HCT116 (cell line): ENCODE data around the gene DISP2. TPM values are rescaled to one million over a fixed set of nuclear protein-coding genes. Genes with fewer than 3 reads are reported as not detected.

ENCODE experiments used
- ATAC-seq: fragments of 200-7000 bp; cut with Tn5 transposase; 2 replicates; pipeline ENCODE4 v1.9.1; 2020; ENCODE audit warnings: mild to moderate bottlenecking, moderate library complexity
- BruUV-seq: library from RNA; stranded (reverse); fragments of 400-500 nt; replicated peaks from 2 replicates; lab custom pipeline; 2021; lab: Mats Ljungman, UMichigan
- CTCF ChIA-PET: fragments of 300-600 bp; sonication (Branson Sonifier 250); formaldehyde crosslinking; loops from one replicate; lab custom pipeline; 2021; ENCODE audit warnings: antibody characterized with exemption; lab: Charles Lee
- POLR2A ChIA-PET: fragments of 300-600, 350-600 bp; sonication (Branson Sonifier 250); formaldehyde crosslinking; loops from one replicate; lab custom pipeline; 2021; ENCODE audit warnings: antibody characterized with exemption; lab: Charles Lee
- RAD21 ChIA-PET, 2 experiments: fragments of 300-600 bp; sonication (Branson Sonifier 250); formaldehyde crosslinking; loops; one replicate each; lab custom pipeline; 2023; ENCODE audit warnings: low total read pairs in 2 of 2; ENCODE audit not compliant: uncharacterized antibody in 2 of 2, unreplicated experiment in 2 of 2, low non-redundant PET in 1 of 2; lab: Charles Lee
- DNase-seq: peaks from one replicate; pipeline ENCODE4 v3.0.0-alpha.2; 2010; ENCODE audit warnings: low read depth, low spot score
- H2AFZ ChIP-seq: fragments of 200-600 bp; shearing (Covaris generic), sonication (generic); 2 replicates; pipeline ENCODE4 v1.6.1; 2017; ENCODE audit warnings: low read depth, mixed run types, mixed read lengths, antibody characterized with exemption, low read length; ENCODE audit not compliant: poor library complexity, severe bottlenecking
- H3K27ac ChIP-seq: 2 replicates; pipeline ENCODE4 v1.5.1; 2012; ENCODE audit warnings: low read depth, low read length
- H3K27me3 ChIP-seq: fragments of 200-600 bp; sonication (generic); 2 replicates; pipeline ENCODE4 v1.6.1; 2016; ENCODE audit warnings: mixed run types, low read length, mixed read lengths; ENCODE audit not compliant: insufficient read depth
- H3K36me3 ChIP-seq, 2 experiments: fragments of 200-500 bp in 1 of 2; fragments of 200-600 bp in 1 of 2; sonication (Bioruptor generic) in 1 of 2; sonication (generic) in 1 of 2; 2 replicates each; pipeline versions ENCODE4 v1.5.1 to v1.6.1; 2014 to 2016; ENCODE audit warnings: low read length in 2 of 2, inconsistent platforms in 1 of 2, mixed read lengths in 1 of 2, mixed run types in 1 of 2; ENCODE audit not compliant: insufficient read depth in 2 of 2, control insufficient read depth in 1 of 2
- H3K4me1 ChIP-seq, 2 experiments: fragments of 200-600 bp in 1 of 2; sonication (generic) in 1 of 2; 2 replicates each; pipeline versions ENCODE4 v1.5.1 to v1.6.1; 2012 to 2017; ENCODE audit warnings: low read length in 2 of 2, inconsistent platforms in 1 of 2, mild to moderate bottlenecking in 1 of 2, mixed read lengths in 1 of 2, mixed run types in 1 of 2, moderate library complexity in 1 of 2; ENCODE audit not compliant: insufficient read depth in 2 of 2, control insufficient read depth in 1 of 2
- H3K4me2 ChIP-seq: fragments of 200-600 bp; sonication (generic); 2 replicates; pipeline ENCODE4 v1.6.1; 2017; ENCODE audit warnings: mixed run types, low read length, mixed read lengths
- H3K4me3 ChIP-seq, 2 experiments: fragments of 200-600 bp in 1 of 2; sonication (generic) in 1 of 2; replicated peaks in 1 of 2; 2 replicates each; pipeline ENCODE4 v1.5.1; 2011 to 2016; ENCODE audit warnings: low read length in 2 of 2, control low read depth in 1 of 2, low read depth in 1 of 2, mild to moderate bottlenecking in 1 of 2, mixed read lengths in 1 of 2, mixed run types in 1 of 2
- H3K79me2 ChIP-seq: fragments of 200-600 bp; sonication (generic); 2 replicates; pipeline ENCODE4 v1.6.1; 2017; ENCODE audit warnings: mild to moderate bottlenecking, mixed run types, low read length, moderate library complexity, mixed read lengths; ENCODE audit not compliant: insufficient read depth
- H3K9ac ChIP-seq: fragments of 200-600 bp; sonication (generic); 2 replicates; pipeline ENCODE4 v1.6.1; 2016; ENCODE audit warnings: low read length, mixed read lengths
- H3K9me2 ChIP-seq: fragments of 200-600 bp; sonication (generic), shearing (Covaris generic); 2 replicates; pipeline ENCODE4 v1.6.1; 2017; ENCODE audit warnings: mixed run types, mild to moderate bottlenecking, moderate library complexity; ENCODE audit not compliant: insufficient read depth
- H3K9me3 ChIP-seq, 2 experiments: fragments of 200-500 bp in 1 of 2; fragments of 200-600 bp in 1 of 2; sonication (Bioruptor generic) in 1 of 2; sonication (generic) in 1 of 2; 2 replicates each; pipeline ENCODE4 v1.6.1; 2014 to 2017; ENCODE audit warnings: low read length in 2 of 2, mixed read lengths in 2 of 2, inconsistent platforms in 1 of 2, low read depth in 1 of 2, mild to moderate bottlenecking in 1 of 2, mixed run types in 1 of 2, moderate library complexity in 1 of 2; ENCODE audit not compliant: control insufficient read depth in 1 of 2, insufficient read depth in 1 of 2
- H4K20me1 ChIP-seq: fragments of 200-600 bp; sonication (generic), shearing (Covaris generic); 2 replicates; pipeline ENCODE4 v1.6.1; 2017; ENCODE audit warnings: mixed run types, mild to moderate bottlenecking, moderate library complexity; ENCODE audit not compliant: insufficient read depth
- CBX3 ChIP-seq: IDR thresholded peaks from 2 replicates; pipeline ENCODE4 v1.6.1; 2012; ENCODE audit warnings: low read depth
- CEBPB ChIP-seq: IDR thresholded peaks from 2 replicates; pipeline ENCODE4 v1.6.1; 2012; ENCODE audit warnings: low read depth
- EGR1 ChIP-seq: IDR thresholded peaks from 2 replicates; pipeline ENCODE4 v1.6.1; 2012; ENCODE audit warnings: low read depth
- ELF1 ChIP-seq: IDR thresholded peaks from 2 replicates; pipeline ENCODE4 v1.6.1; 2012; ENCODE audit warnings: low read depth, borderline replicate concordance
- EZH2 ChIP-seq: fragments of 200-600 bp; sonication (generic); IDR thresholded peaks from 2 replicates; pipeline ENCODE4 v1.6.1; 2017; ENCODE audit warnings: antibody characterized with exemption, mixed run types
- FOSL1 ChIP-seq: IDR thresholded peaks from 2 replicates; pipeline ENCODE4 v1.6.1; 2012; ENCODE audit warnings: low read depth
- POLR2A ChIP-seq: IDR thresholded peaks from 2 replicates; pipeline ENCODE4 v1.7.0; 2011; ENCODE audit warnings: borderline replicate concordance; ENCODE audit not compliant: insufficient read depth, insufficient read length; ENCODE audit errors: extremely low read depth
- RAD21 ChIP-seq: IDR thresholded peaks from 2 replicates; pipeline ENCODE4 v1.6.1; 2012; ENCODE audit warnings: low read depth, mild to moderate bottlenecking
- SIN3A ChIP-seq: IDR thresholded peaks from 2 replicates; pipeline ENCODE4 v1.6.1; 2012; ENCODE audit warnings: low read depth
- SP1 ChIP-seq: IDR thresholded peaks from 2 replicates; pipeline ENCODE4 v1.6.1; 2012; ENCODE audit warnings: low read depth
- SRF ChIP-seq: IDR thresholded peaks from 2 replicates; pipeline ENCODE4 v1.6.1; 2012; ENCODE audit warnings: low read depth
- TCF7L2 ChIP-seq: IDR thresholded peaks from 2 replicates; pipeline ENCODE4 v1.7.0; 2011; ENCODE audit warnings: borderline replicate concordance, inconsistent platforms; ENCODE audit not compliant: insufficient read depth, insufficient read length; ENCODE audit errors: extremely low read depth
- YY1 ChIP-seq: IDR thresholded peaks from 2 replicates; pipeline ENCODE4 v1.6.1; 2011; ENCODE audit warnings: low read length, low read depth, moderate library complexity, mild to moderate bottlenecking; ENCODE audit not compliant: insufficient replicate concordance; ENCODE audit errors: extremely low read depth
- ZFX ChIP-seq: fragments of 450-650 bp; IDR thresholded peaks from 2 replicates; pipeline ENCODE4 v1.6.1; 2017
- ZNF274 ChIP-seq: fragments of 200-500 bp; sonication (Bioruptor generic); IDR thresholded peaks from 2 replicates; pipeline ENCODE4 v1.6.1; 2014; ENCODE audit warnings: mild to moderate bottlenecking, low read depth, low read length, inconsistent platforms
- intact Hi-C: fragments of 100-400 bp; cut with micrococcal nuclease; formaldehyde crosslinking; loops from 2 replicates; pipeline ENCODE4 v1.10.0; 2022
- total RNA-seq: library from RNA; stranded (reverse); gene quantifications from one replicate; pipeline ENCODE4 v1.2.1, GENCODE V29; 2021; ENCODE audit not compliant: unreplicated experiment
- TF ChIP-seq, protein P1 (sequence below), 3 experiments: fragments of 200-600 bp in 1 of 3; sonication (generic) in 1 of 3; IDR thresholded peaks in 2 of 3; conservative IDR thresholded peaks in 1 of 3; 2 replicates each; pipeline ENCODE4 v1.5.1; 2012 to 2017; ENCODE audit warnings: low read depth in 2 of 3, low read length in 2 of 3, antibody characterized with exemption in 1 of 3, borderline replicate concordance in 1 of 3, control low read depth in 1 of 3, mild to moderate bottlenecking in 1 of 3, mixed read lengths in 1 of 3, mixed run types in 1 of 3, moderate library complexity in 1 of 3; ENCODE audit not compliant: insufficient read depth in 1 of 3
- TF ChIP-seq, protein P2 (sequence below): IDR thresholded peaks from 2 replicates; pipeline ENCODE4 v1.6.1; 2011; ENCODE audit warnings: mild to moderate bottlenecking, low read length, moderate library complexity; ENCODE audit not compliant: insufficient replicate concordance; ENCODE audit errors: extremely low read depth
- TF ChIP-seq, protein P3 (sequence below): IDR thresholded peaks from 2 replicates; pipeline ENCODE4 v1.6.1; 2012
- TF ChIP-seq, protein P4 (sequence below): IDR thresholded peaks from 2 replicates; pipeline ENCODE4 v1.6.1; 2012

DISP2 gene
- total RNA-seq, 1 experiment from 2014 or later, result 3.3 TPM

DNA sequence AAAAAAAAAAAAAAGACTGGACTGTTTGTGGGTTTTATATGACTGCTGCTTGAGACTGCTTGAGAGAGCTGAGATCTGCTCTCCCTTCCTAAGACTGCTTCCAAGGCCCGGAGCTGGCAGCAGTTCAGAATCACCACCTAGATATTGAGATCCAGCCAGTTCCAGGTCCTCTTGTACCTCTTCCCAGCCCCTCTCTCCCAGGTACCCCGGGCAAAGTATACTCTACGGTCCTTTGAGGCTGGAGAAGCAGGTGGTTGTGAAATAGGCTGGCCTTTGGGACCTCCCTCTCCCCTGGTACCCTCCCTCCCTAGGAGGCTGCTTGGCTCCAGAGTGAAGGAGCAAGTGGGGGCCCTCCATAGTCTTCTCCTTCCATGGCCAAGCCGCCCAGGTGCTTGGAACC is 70.2 kb downstream of the DISP2 start:
- no peak overlapping the region for H3K4me3 ChIP-seq
- intact Hi-C loops, result no loop called here
- no peaks in the 10 kb centered on the region for H3K79me2 ChIP-seq
- no peaks in the 10 kb centered on the region for H3K36me3 ChIP-seq
- ATAC-seq (no peak), DNase-seq (no peak)
- ChIA-PET RAD21 (no interaction called here), POLR2A (no interaction called here), CTCF (no interaction called here)
- H3K9me3 ChIP-seq, result no peaks in the 10 kb centered on the region
- H2AFZ ChIP-seq, result no peak overlapping the region
- H3K4me2 ChIP-seq, result no peak overlapping the region
- no peak overlapping the region for H3K9ac ChIP-seq
- no peak overlapping the region for H3K27ac ChIP-seq
- H3K27me3 ChIP-seq, result no peaks in the 10 kb centered on the region
- H3K9me2 ChIP-seq, result no peaks in the 10 kb centered on the region
- BruUV-seq, result no TSS peak
- H3K4me1 ChIP-seq, result peaks cover 6 to 11% of the 10 kb centered on the region in 2 experiments; a peak in 3 of 4 replicates
- TF ChIP-seq ELF1, result no peak
- no peak for TF ChIP-seq EGR1
- TF ChIP-seq ZFX, result no peak
- TF ChIP-seq SIN3A, result no peak
- no peak for TF ChIP-seq YY1
- no peak for TF ChIP-seq CBX3
- TF ChIP-seq, protein P1, sequence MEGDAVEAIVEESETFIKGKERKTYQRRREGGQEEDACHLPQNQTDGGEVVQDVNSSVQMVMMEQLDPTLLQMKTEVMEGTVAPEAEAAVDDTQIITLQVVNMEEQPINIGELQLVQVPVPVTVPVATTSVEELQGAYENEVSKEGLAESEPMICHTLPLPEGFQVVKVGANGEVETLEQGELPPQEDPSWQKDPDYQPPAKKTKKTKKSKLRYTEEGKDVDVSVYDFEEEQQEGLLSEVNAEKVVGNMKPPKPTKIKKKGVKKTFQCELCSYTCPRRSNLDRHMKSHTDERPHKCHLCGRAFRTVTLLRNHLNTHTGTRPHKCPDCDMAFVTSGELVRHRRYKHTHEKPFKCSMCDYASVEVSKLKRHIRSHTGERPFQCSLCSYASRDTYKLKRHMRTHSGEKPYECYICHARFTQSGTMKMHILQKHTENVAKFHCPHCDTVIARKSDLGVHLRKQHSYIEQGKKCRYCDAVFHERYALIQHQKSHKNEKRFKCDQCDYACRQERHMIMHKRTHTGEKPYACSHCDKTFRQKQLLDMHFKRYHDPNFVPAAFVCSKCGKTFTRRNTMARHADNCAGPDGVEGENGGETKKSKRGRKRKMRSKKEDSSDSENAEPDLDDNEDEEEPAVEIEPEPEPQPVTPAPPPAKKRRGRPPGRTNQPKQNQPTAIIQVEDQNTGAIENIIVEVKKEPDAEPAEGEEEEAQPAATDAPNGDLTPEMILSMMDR (IDR thresholded peaks at IDR 0.05 in 2 of 3, conservative IDR thresholded peaks at IDR 0.05 in 1 of 3; ENCODE audit: borderline replicate concordance in 1 of 3, insufficient read depth in 1 of 3, low read depth in 2 of 3, low read length in 2 of 3), result no peak
- no peak for TF ChIP-seq POLR2A
- TF ChIP-seq ZNF274, result no peak
- no peak for TF ChIP-seq RAD21
- no peak for TF ChIP-seq SRF
- TF ChIP-seq TCF7L2, result no peak
- no peak for TF ChIP-seq CEBPB
- no peak for TF ChIP-seq FOSL1
- TF ChIP-seq, protein P2, sequence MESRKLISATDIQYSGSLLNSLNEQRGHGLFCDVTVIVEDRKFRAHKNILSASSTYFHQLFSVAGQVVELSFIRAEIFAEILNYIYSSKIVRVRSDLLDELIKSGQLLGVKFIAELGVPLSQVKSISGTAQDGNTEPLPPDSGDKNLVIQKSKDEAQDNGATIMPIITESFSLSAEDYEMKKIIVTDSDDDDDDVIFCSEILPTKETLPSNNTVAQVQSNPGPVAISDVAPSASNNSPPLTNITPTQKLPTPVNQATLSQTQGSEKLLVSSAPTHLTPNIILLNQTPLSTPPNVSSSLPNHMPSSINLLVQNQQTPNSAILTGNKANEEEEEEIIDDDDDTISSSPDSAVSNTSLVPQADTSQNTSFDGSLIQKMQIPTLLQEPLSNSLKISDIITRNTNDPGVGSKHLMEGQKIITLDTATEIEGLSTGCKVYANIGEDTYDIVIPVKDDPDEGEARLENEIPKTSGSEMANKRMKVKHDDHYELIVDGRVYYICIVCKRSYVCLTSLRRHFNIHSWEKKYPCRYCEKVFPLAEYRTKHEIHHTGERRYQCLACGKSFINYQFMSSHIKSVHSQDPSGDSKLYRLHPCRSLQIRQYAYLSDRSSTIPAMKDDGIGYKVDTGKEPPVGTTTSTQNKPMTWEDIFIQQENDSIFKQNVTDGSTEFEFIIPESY, result no peak
- TF ChIP-seq, protein P3, sequence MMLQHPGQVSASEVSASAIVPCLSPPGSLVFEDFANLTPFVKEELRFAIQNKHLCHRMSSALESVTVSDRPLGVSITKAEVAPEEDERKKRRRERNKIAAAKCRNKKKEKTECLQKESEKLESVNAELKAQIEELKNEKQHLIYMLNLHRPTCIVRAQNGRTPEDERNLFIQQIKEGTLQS, result no peak
- TF ChIP-seq, protein P4, sequence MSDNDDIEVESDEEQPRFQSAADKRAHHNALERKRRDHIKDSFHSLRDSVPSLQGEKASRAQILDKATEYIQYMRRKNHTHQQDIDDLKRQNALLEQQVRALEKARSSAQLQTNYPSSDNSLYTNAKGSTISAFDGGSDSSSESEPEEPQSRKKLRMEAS, result no peak
- TF ChIP-seq SP1, result no peak
- TF ChIP-seq EZH2, result no peak
- no peaks in the 10 kb centered on the region for H4K20me1 ChIP-seq
